Measurements from ENCODE around the gene SLIT3.

GRCh38 chr5:169176709-169177694, 123.9 kb downstream of the SLIT3 start:
- TF ChIP-seq ZNF70 (CRISPR knock-in tag; IDR thresholded peaks at IDR 0.05) (no peak), ZFP30 (CRISPR knock-in tag; IDR thresholded peaks at IDR 0.05) (no peak), TSHZ2 (CRISPR knock-in tag; IDR thresholded peaks at IDR 0.05) (no peak), ARNTL (CRISPR knock-in tag; IDR thresholded peaks at IDR 0.05; ENCODE audit: borderline replicate concordance, low read depth) (no peak), PATZ1 (CRISPR knock-in tag; IDR thresholded peaks at IDR 0.05; ENCODE audit: borderline replicate concordance) (no peak), POU6F1 (CRISPR knock-in tag; IDR thresholded peaks at IDR 0.05; ENCODE audit: borderline replicate concordance, low read depth) (no peak)

Measured in SK-N-SH treated with all-trans-retinoic acid at 6 μM for 48 hours (cell line).